HepG2 (cell line): ENCODE results near the gene DLL4. TPM values are rescaled to one million over a fixed set of nuclear protein-coding genes. Genes with fewer than 3 reads are reported as not detected.

Experiments
- AGO1 ChIP-seq: fragments of 200-400 bp; formaldehyde crosslinking; IDR thresholded peaks from 2 replicates; pipeline ENCODE4 v1.6.1; 2017; ENCODE audit warnings: mild to moderate bottlenecking, low read depth, low read length, moderate library complexity; ENCODE audit not compliant: poor library complexity, severe bottlenecking
- ARNT ChIP-seq: fragments of 450-650 bp; IDR thresholded peaks from 2 replicates; pipeline ENCODE4 v1.6.1; 2017
- ATF4 ChIP-seq, 2 experiments: fragments of 450-650 bp in 1 of 2; sonication (generic) in 1 of 2; formaldehyde crosslinking; IDR thresholded peaks; 2 replicates each; pipeline versions ENCODE4 v1.5.0 to v1.8.0; 2020 to 2022; ENCODE audit warnings: mild to moderate bottlenecking in 1 of 2, missing genetic modification reagents in 1 of 2
- BRD4 ChIP-seq: sonication (generic); formaldehyde crosslinking; IDR thresholded peaks from 2 replicates; pipeline ENCODE4 v1.4.0; 2020; ENCODE audit warnings: missing genetic modification reagents
- CEBPZ ChIP-seq: IDR thresholded peaks from 2 replicates; pipeline ENCODE4 v1.6.1; 2012; ENCODE audit warnings: low read length, improper control_type of control experiment
- EEA1 ChIP-seq: sonication (generic); formaldehyde crosslinking; IDR thresholded peaks from 2 replicates; pipeline ENCODE4 v1.5.1; 2020; ENCODE audit warnings: mild to moderate bottlenecking, missing genetic modification reagents, borderline replicate concordance
- GATAD2A ChIP-seq: IDR thresholded peaks from 2 replicates; pipeline ENCODE4 v1.6.1; 2016
- MAX ChIP-seq: IDR thresholded peaks from 2 replicates; pipeline ENCODE4 v1.6.1; 2012; ENCODE audit warnings: inconsistent platforms
- PHF20 ChIP-seq: sonication (generic); formaldehyde crosslinking; IDR thresholded peaks from 2 replicates; pipeline ENCODE4 v1.5.0; 2020; ENCODE audit warnings: mild to moderate bottlenecking, missing genetic modification reagents
- WIZ ChIP-seq: sonication (generic); formaldehyde crosslinking; IDR thresholded peaks from 2 replicates; pipeline ENCODE4 v1.5.1; 2020; ENCODE audit warnings: mild to moderate bottlenecking, missing genetic modification reagents
- ZNF280B ChIP-seq: sonication (generic); formaldehyde crosslinking; IDR thresholded peaks from 2 replicates; pipeline ENCODE4 v1.5.0; 2020; ENCODE audit warnings: missing genetic modification reagents, mild to moderate bottlenecking, borderline replicate concordance
- ZNF296 ChIP-seq: sonication (generic); formaldehyde crosslinking; conservative IDR thresholded peaks from 2 replicates; pipeline ENCODE4 v1.5.0; 2020; ENCODE audit warnings: mild to moderate bottlenecking, missing genetic modification reagents
- ZNF460 ChIP-seq: sonication (generic); formaldehyde crosslinking; IDR thresholded peaks from 2 replicates; pipeline ENCODE4 v1.5.1; 2020; ENCODE audit warnings: missing genetic modification reagents, mild to moderate bottlenecking, borderline replicate concordance
- ZNF503 ChIP-seq: sonication (generic); formaldehyde crosslinking; IDR thresholded peaks from 2 replicates; pipeline ENCODE4 v1.4.0; 2020; ENCODE audit warnings: missing genetic modification reagents
- ZNF550 ChIP-seq: sonication (generic); formaldehyde crosslinking; IDR thresholded peaks from 2 replicates; pipeline ENCODE4 v1.4.0; 2020; ENCODE audit warnings: mild to moderate bottlenecking, missing genetic modification reagents, borderline replicate concordance
- ZNF580 ChIP-seq: IDR thresholded peaks from 2 replicates; pipeline ENCODE4 v1.6.1; 2016; ENCODE audit warnings: low read depth, borderline replicate concordance
- ZNF629 ChIP-seq: sonication (generic); formaldehyde crosslinking; conservative IDR thresholded peaks from 2 replicates; pipeline ENCODE4 v1.5.0; 2020; ENCODE audit warnings: missing genetic modification reagents
- ZNF703 ChIP-seq: sonication (generic); formaldehyde crosslinking; IDR thresholded peaks from 2 replicates; pipeline ENCODE4 v1.5.1; 2020; ENCODE audit warnings: missing genetic modification reagents, mild to moderate bottlenecking, moderate library complexity, borderline replicate concordance
- ZNF749 ChIP-seq: sonication (generic); formaldehyde crosslinking; IDR thresholded peaks from 2 replicates; pipeline ENCODE4 v1.8.0; 2022; ENCODE audit warnings: mild to moderate bottlenecking, missing genetic modification reagents, moderate library complexity, borderline replicate concordance
- ZNF800 ChIP-seq: sonication (generic); formaldehyde crosslinking; IDR thresholded peaks from 2 replicates; pipeline ENCODE4 v1.4.0; 2020; ENCODE audit warnings: missing genetic modification reagents
- polyA plus RNA-seq, 8 experiments: library from polyadenylated mRNA; depleted of rRNA in 3 of 8; stranded (reverse) in 7 of 8; unstranded in 1 of 8; fragments of >200 nt; fragmentation: Illumina TruSeq in 4 of 8; extraction: Trizol in 4 of 8; gene quantifications; 2 replicates each; pipeline versions ENCODE4 v1.2.1 to v1.2.3, GENCODE V29; 2011 to 2016; ENCODE audit warnings: low read depth in 4 of 8, missing spikeins in 1 of 8, mixed read lengths in 1 of 8; ENCODE audit not compliant: insufficient read depth in 1 of 8
- total RNA-seq, 5 experiments: library from RNA; depleted of rRNA; stranded (reverse); fragments of >200 nt; fragmentation: Illumina TruSeq; extraction: Trizol; gene quantifications; 2 replicates each; pipeline ENCODE4 v1.2.3, GENCODE V29; 2016; ENCODE audit warnings: low read depth in 1 of 5

The DLL4 gene
- total and polyA plus RNA-seq, 2 of the 13 experiments (the other 11 are each of a cell fraction or from before 2014, with no cell fraction given): 0.20 to 0.25 TPM

- TF ChIP-seq ZNF503 (CRISPR knock-in tag) (no peak), ZNF749 (CRISPR knock-in tag) (no peak), BRD4 (CRISPR knock-in tag) (0 out of 2 replicates have a peak, but pooled peaks have one; percentile 18), EEA1 (no peak), CEBPZ (no peak), GATAD2A (no peak), ARNT (no peak), ZNF703 (CRISPR knock-in tag) (no peak), WIZ (CRISPR knock-in tag) (no peak), PHF20 (no peak), MAX (no peak), ZNF296 (no peak), ZNF580 (no peak), ZNF460 (CRISPR knock-in tag) (no peak), ZNF280B (CRISPR knock-in tag) (no peak), ZNF550 (CRISPR knock-in tag) (no peak), ATF4 (CRISPR knock-in tag; IDR thresholded peaks at IDR 0.05) (no peak), AGO1 (no peak), ZNF800 (no peak), ZNF629 (no peak)
These were observed 12.0 kb downstream of the DLL4 start (continued) for GRCh38 chr15:40941068-40941527.
